K562 (cell line): ENCODE results near the gene HSPB2. TPM values are rescaled to one million over a fixed set of nuclear protein-coding genes. Genes with fewer than 3 reads are reported as not detected.

ENCODE experiments used
- ARID3A ChIP-seq: IDR thresholded peaks from 2 replicates; pipeline ENCODE4 v1.6.1; 2012; ENCODE audit warnings: low read depth, low read length, improper control_type of control experiment, borderline replicate concordance
- FOXJ2 ChIP-seq: fragments of 200-800 bp; sonication (Bioruptor generic); IDR thresholded peaks from 2 replicates; pipeline ENCODE4 v1.6.1; 2016; ENCODE audit warnings: missing genetic modification characterization, missing compliant biosample characterization
- GATA2 ChIP-seq: sonication (generic); formaldehyde crosslinking; IDR thresholded peaks from 2 replicates; pipeline ENCODE4 v1.4.0; 2020; ENCODE audit warnings: mild to moderate bottlenecking, missing genetic modification reagents
- GATAD2A ChIP-seq: fragments of 450-650 bp; IDR thresholded peaks from 2 replicates; pipeline ENCODE4 v1.6.1; 2017
- HCFC1 ChIP-seq: IDR thresholded peaks from 2 replicates; pipeline ENCODE4 v1.6.1; 2012; ENCODE audit warnings: low read depth, low read length, improper control_type of control experiment
- KHSRP ChIP-seq: fragments of 450-650 bp; IDR thresholded peaks from 2 replicates; pipeline ENCODE4 v1.6.1; 2017
- PCBP2 ChIP-seq: fragments of 200-400 bp; formaldehyde crosslinking; IDR thresholded peaks from 2 replicates; pipeline ENCODE4 v1.6.1; 2018; ENCODE audit warnings: low read length, low read depth, mild to moderate bottlenecking, moderate library complexity; ENCODE audit not compliant: poor library complexity, severe bottlenecking
- PREB ChIP-seq: sonication (generic); formaldehyde crosslinking; IDR thresholded peaks from 2 replicates; pipeline ENCODE4 v1.8.1; 2023; ENCODE audit warnings: mild to moderate bottlenecking, missing genetic modification reagents
- TSHZ1 ChIP-seq: fragments of 250-450 bp; sonication (Bioruptor Pico); IDR thresholded peaks from 2 replicates; pipeline ENCODE4 v1.4.0; 2020; ENCODE audit warnings: mild to moderate bottlenecking, moderate library complexity
- USF1 ChIP-seq: sonication (generic); formaldehyde crosslinking; IDR thresholded peaks from 2 replicates; pipeline ENCODE4 v1.9.0; 2022; ENCODE audit warnings: mild to moderate bottlenecking, missing genetic modification reagents
- ZBED1 ChIP-seq: IDR thresholded peaks from 2 replicates; pipeline ENCODE4 v1.6.1; 2014
- ZBTB49 ChIP-seq: sonication (generic); formaldehyde crosslinking; IDR thresholded peaks from 2 replicates; pipeline ENCODE4 v1.8.0; 2022; ENCODE audit warnings: missing genetic modification reagents, mild to moderate bottlenecking, borderline replicate concordance
- ZFP91 ChIP-seq: sonication (generic); formaldehyde crosslinking; IDR thresholded peaks from 2 replicates; pipeline ENCODE4 v1.8.0; 2022; ENCODE audit warnings: mild to moderate bottlenecking, missing genetic modification reagents
- ZNF217 ChIP-seq: sonication (generic); formaldehyde crosslinking; IDR thresholded peaks from 2 replicates; pipeline ENCODE4 v1.8.0; 2022; ENCODE audit warnings: mild to moderate bottlenecking, missing genetic modification reagents
- ZNF282 ChIP-seq: sonication (generic); formaldehyde crosslinking; IDR thresholded peaks from 2 replicates; pipeline ENCODE4 v1.8.1; 2023; ENCODE audit warnings: missing genetic modification reagents
- ZNF316 ChIP-seq: fragments of 450-650 bp; IDR thresholded peaks from 2 replicates; pipeline ENCODE4 v1.6.1; 2016
- polyA plus RNA-seq, 8 experiments: library from polyadenylated mRNA; depleted of rRNA in 4 of 8; stranded (reverse) in 5 of 8; unstranded in 3 of 8; fragments of >200 nt; fragmentation: Nextera tagmentation in 2 of 8; fragmentation: Illumina TruSeq in 1 of 8; extraction: Ambion mirVana in 2 of 8; extraction: Trizol in 1 of 8; gene quantifications; 2 replicates each; pipeline versions ENCODE4 v1.2.1 to v1.2.3, GENCODE V29; 2011 to 2014; ENCODE audit warnings: inconsistent platforms in 1 of 8, missing spikeins in 1 of 8
- total RNA-seq, 7 experiments: library from RNA; depleted of rRNA in 6 of 7; stranded (reverse); fragments of >200 nt in 6 of 7; fragmentation: Illumina TruSeq in 2 of 7; extraction: Trizol in 2 of 7; gene quantifications; 2 replicates each; pipeline versions ENCODE4 v1.2.1 to v1.2.3, GENCODE V29; 2011 to 2021; ENCODE audit warnings: low replicate concordance in 1 of 7

HSPB2 gene
- total and polyA plus RNA-seq, 9 of the 15 experiments (the other 6 are each of a cell fraction or from before 2014, with no cell fraction given): 0.06 to 0.35 (median 0.11) TPM; not detected in 5

- TF ChIP-seq ZNF316 (no peak), ZBED1 (no peak), PCBP2 (no peak), ARID3A (no peak), ZFP91 (CRISPR knock-in tag) (no peak; the same call in 1 of the 2 replicates), GATA2 (peak; percentile 40; the same call in 1 of the 2 replicates), ZBTB49 (CRISPR knock-in tag) (no peak), USF1 (no peak), ZNF217 (CRISPR knock-in tag) (no peak), PREB (CRISPR knock-in tag) (no peak), KHSRP (0 out of 2 replicates have a peak, but pooled peaks have one; percentile 14), HCFC1 (no peak), TSHZ1 (CRISPR knock-in tag) (no peak), GATAD2A (no peak), FOXJ2 (tag) (no peak), ZNF282 (CRISPR knock-in tag) (no peak)
These were observed 1.6 kb upstream of the HSPB2 start (continued) for GRCh38 chr11:111910676-111911562.
